SK-N-SH (cell line): Measurements from ENCODE around the gene MALT1. TPM values are rescaled to one million over a fixed set of nuclear protein-coding genes. Genes with fewer than 3 reads are reported as not detected.
"Not testable (repeated sequence)": the region's sequence is repeated elsewhere in the genome, so short reads cannot be mapped to it uniquely, and the experiment has no call there.

ENCODE experiments used
- CTCF ChIA-PET: fragments of 300-600, 350-600 bp; formaldehyde crosslinking; extraction: SDS; loops from one replicate; lab custom pipeline; 2021; lab: Yijun Ruan, JAX
- POLR2A ChIA-PET: fragments of 350-600 bp; sonication (Branson Sonifier 250); formaldehyde crosslinking; extraction: SDS; loops from one replicate; lab custom pipeline; 2020; ENCODE audit warnings: antibody characterized with exemption, inconsistent platforms; lab: Yijun Ruan, JAX
- DNase-seq: peaks from one replicate; pipeline ENCODE4 v3.0.0; 2012
- H2AFZ ChIP-seq: fragments of 200-600 bp; sonication (generic); 2 replicates; pipeline ENCODE4 v1.8.1; 2016; ENCODE audit warnings: antibody characterized with exemption, mild to moderate bottlenecking, low read depth
- H3F3A ChIP-seq: fragments of 200-600 bp; sonication (generic); replicated peaks from 2 replicates; pipeline ENCODE3; 2016; ENCODE audit warnings: antibody characterized with exemption, mild to moderate bottlenecking; ENCODE audit not compliant: insufficient read depth
- H3K27ac ChIP-seq, 2 experiments: fragments of 200-500 bp in 1 of 2; fragments of 200-600 bp in 1 of 2; sonication (Bioruptor generic) in 1 of 2; sonication (generic), shearing (Covaris generic) in 1 of 2; 2 replicates each; pipeline versions ENCODE4 v1.5.1 to v1.6.1; 2014 to 2016; ENCODE audit warnings: low read depth in 2 of 2, inconsistent platforms in 1 of 2, low read length in 1 of 2, mild to moderate bottlenecking in 1 of 2, mixed read lengths in 1 of 2
- H3K27me3 ChIP-seq: fragments of 200-600 bp; sonication (generic), shearing (Covaris generic); 2 replicates; pipeline ENCODE4 v1.6.1; 2016; ENCODE audit warnings: mixed run types; ENCODE audit not compliant: insufficient read depth
- H3K36me3 ChIP-seq, 2 experiments: fragments of 200-500 bp in 1 of 2; fragments of 200-600 bp in 1 of 2; sonication (Bioruptor generic) in 1 of 2; sonication (generic) in 1 of 2; replicated peaks in 1 of 2; 2 replicates each; pipeline versions ENCODE3 to v1.5.1; 2014 to 2016; ENCODE audit warnings: low read length in 1 of 2, mild to moderate bottlenecking in 1 of 2; ENCODE audit not compliant: insufficient read depth in 2 of 2, control insufficient read depth in 1 of 2
- H3K4me1 ChIP-seq, 2 experiments: fragments of 200-500 bp in 1 of 2; fragments of 200-600 bp in 1 of 2; sonication (Bioruptor generic) in 1 of 2; sonication (generic), shearing (Covaris generic) in 1 of 2; 2 replicates each; pipeline versions ENCODE4 v1.5.1 to v1.6.1; 2014 to 2016; ENCODE audit warnings: low read depth in 1 of 2, low read length in 1 of 2, mixed run types in 1 of 2; ENCODE audit not compliant: insufficient read depth in 2 of 2, control insufficient read depth in 1 of 2
- H3K4me2 ChIP-seq: fragments of 200-600 bp; sonication (generic), shearing (Covaris generic); 2 replicates; pipeline ENCODE4 v1.6.1; 2017; ENCODE audit warnings: mixed run types
- H3K4me3 ChIP-seq, 2 experiments: fragments of 200-500 bp in 1 of 2; fragments of 200-600 bp in 1 of 2; sonication (Bioruptor generic) in 1 of 2; sonication (generic), shearing (Covaris generic) in 1 of 2; 2 replicates each; pipeline versions ENCODE4 v1.5.1 to v1.8.1; 2014 to 2016; ENCODE audit warnings: low read depth in 2 of 2, inconsistent platforms in 1 of 2, low read length in 1 of 2, mild to moderate bottlenecking in 1 of 2, mixed read lengths in 1 of 2, moderate library complexity in 1 of 2
- H3K79me2 ChIP-seq: fragments of 200-600 bp; sonication (generic); 2 replicates; pipeline ENCODE4 v1.8.1; 2017; ENCODE audit warnings: mild to moderate bottlenecking; ENCODE audit not compliant: insufficient read depth
- H3K9ac ChIP-seq: fragments of 200-600 bp; sonication (generic); 2 replicates; pipeline ENCODE4 v1.6.1; 2017; ENCODE audit warnings: mixed run types
- H3K9me2 ChIP-seq: fragments of 200-600 bp; sonication (generic); 2 replicates; pipeline ENCODE4 v1.6.1; 2017; ENCODE audit warnings: mixed run types
- H3K9me3 ChIP-seq: fragments of 200-600 bp; sonication (generic); 2 replicates; pipeline ENCODE4 v1.6.1; 2017; ENCODE audit warnings: mixed run types, mild to moderate bottlenecking, moderate library complexity
- H4K20me1 ChIP-seq: fragments of 200-600 bp; sonication (generic); 2 replicates; pipeline ENCODE4 v1.6.1; 2017; ENCODE audit warnings: mild to moderate bottlenecking, mixed run types; ENCODE audit not compliant: insufficient read depth
- EZH2phosphoT487 ChIP-seq: fragments of 200-600 bp; sonication (generic); IDR thresholded peaks from 2 replicates; pipeline ENCODE4 v1.6.1; 2017; ENCODE audit warnings: low read depth, mixed run types, mild to moderate bottlenecking, antibody characterized with exemption, moderate library complexity, borderline replicate concordance
- MEF2A ChIP-seq: IDR thresholded peaks from 2 replicates; pipeline ENCODE4 v1.4.0; 2012; ENCODE audit warnings: low read depth, borderline replicate concordance
- RAD21 ChIP-seq: IDR thresholded peaks from 2 replicates; pipeline ENCODE4 v1.6.1; 2012; ENCODE audit warnings: mild to moderate bottlenecking, low read length
- TAF1 ChIP-seq: IDR thresholded peaks from 2 replicates; pipeline ENCODE4 v1.6.1; 2012; ENCODE audit warnings: low read depth, mild to moderate bottlenecking, low read length, moderate library complexity, borderline replicate concordance
- YY1 ChIP-seq: IDR thresholded peaks from 2 replicates; pipeline ENCODE4 v1.4.0; 2012; ENCODE audit warnings: low read depth, mild to moderate bottlenecking
- WGBS: methylation state at CpG from one replicate; pipeline ENCODE4 v1.1.6; 2017; ENCODE audit warnings: low lambda C conversion rate; 5-methylcytosine and 5-hydroxymethylcytosine counted together
- polyA plus RNA-seq, 3 experiments: library from polyadenylated mRNA; depleted of rRNA; stranded (reverse); fragments of >200 nt; gene quantifications; 2 replicates each; pipeline ENCODE4 v1.2.3, GENCODE V29; 2012

Gene MALT1
- polyA plus RNA-seq, 1 of the 3 experiments (the other 2 are of a cell fraction) = 6.6 TPM

GRCh38 chr18:58649966-58650816 is 21.1 kb upstream of the MALT1 start:
- DNase-seq = no peak
- Histone ChIP-seq H3K36me3 (no peaks in the 10 kb centered on the region), H3K27ac (no peak overlapping the region), H3K4me1 (no peaks in the 10 kb centered on the region), H3F3A (no peaks in the 10 kb centered on the region), H3K27me3 (no peaks in the 10 kb centered on the region), H3K4me3 (no peak overlapping the region), H2AFZ (no peak overlapping the region), H3K9me3 (no peaks in the 10 kb centered on the region), H3K4me2 (no peak overlapping the region), H3K9me2 (no peaks in the 10 kb centered on the region), H3K79me2 (no peaks in the 10 kb centered on the region; the same call in 1 of the 2 replicates), H4K20me1 (no peaks in the 10 kb centered on the region), H3K9ac (no peak overlapping the region)
- WGBS = 100% methylated on average over 1 of the region's 1 CpG
- CTCF ChIA-PET = interaction anchor here (1.0 to 1.2 kb wide), 2 partner anchors 118 to 121 kb away, joined by 3 read pairs; no protein-coding TSS in a partner anchor
- TF ChIP-seq TAF1 (no peak), MEF2A (no peak), RAD21 (no peak), EZH2phosphoT487 (no peak), YY1 (no peak)
- POLR2A ChIA-PET = no interaction called here

GRCh38 chr18:58650830-58651229 is 20.4 kb upstream of the MALT1 start:
- WGBS = 96% methylated on average over 10 of the region's 10 CpGs
- H3K4me1 ChIP-seq, POLR2A ChIA-PET, H3K27me3 ChIP-seq, H3K36me3 ChIP-seq, H3K4me2 ChIP-seq, H2AFZ ChIP-seq, H3K27ac ChIP-seq, H4K20me1 ChIP-seq, H3K9me2 ChIP-seq, H3K4me3 ChIP-seq, H3F3A ChIP-seq, H3K9me3 ChIP-seq, H3K79me2 ChIP-seq, DNase-seq, H3K9ac ChIP-seq: not testable (repeated sequence)
- CTCF ChIA-PET = interaction anchor here (1.0 kb wide), 1 partner anchor 118 kb away, joined by 3 read pairs; no protein-coding TSS in a partner anchor

GRCh38 chr18:58653144-58653722 is 18.0 kb upstream of the MALT1 start:
- DNase-seq, H3K27ac ChIP-seq, H3K9ac ChIP-seq, H3K27me3 ChIP-seq, H4K20me1 ChIP-seq, H3K36me3 ChIP-seq, H3K4me2 ChIP-seq, H3K9me2 ChIP-seq, H3K9me3 ChIP-seq, H2AFZ ChIP-seq, H3K79me2 ChIP-seq, H3K4me3 ChIP-seq, POLR2A ChIA-PET, H3K4me1 ChIP-seq, H3F3A ChIP-seq: not testable (repeated sequence)
- WGBS = 60% methylated on average over 7 of the region's 7 CpGs
- CTCF ChIA-PET = interaction anchor here (1.0 kb wide), 1 partner anchor 62 kb away, joined by 3 read pairs; no protein-coding TSS in a partner anchor
